ENCODE measurements around the gene SYNPO2. TPM values are rescaled to one million over a fixed set of nuclear protein-coding genes. Genes with fewer than 3 reads are reported as not detected.
"Not testable (repeated sequence)": the region's sequence is repeated elsewhere in the genome, so short reads cannot be mapped to it uniquely, and the experiment has no call there.

Gene SYNPO2
- total RNA-seq, 1 experiment from 2014 or later = 0.61 TPM

GRCh38 chr4:119059221-119059620 is 170.6 kb downstream of the SYNPO2 start:
- ChIA-PET CTCF (no interaction called here), POLR2A (no interaction called here)
- no peak overlapping the region for H3K4me3 Mint-ChIP-seq (ENCODE audit: unreplicated experiment)
- H3K27ac Mint-ChIP-seq (ENCODE audit: low read depth, unreplicated experiment) = no peak overlapping the region
- intact Hi-C loops (cut with micrococcal nuclease) = no loop called here
- no TSS peak for BruUV-seq (replicated peaks)
- no peaks in the 10 kb centered on the region for H3K9me3 Mint-ChIP-seq (ENCODE audit: unreplicated experiment)
- no peaks in the 10 kb centered on the region for H3K36me3 Mint-ChIP-seq (ENCODE audit: insufficient read depth, unreplicated experiment)
- no peaks in the 10 kb centered on the region for H3K4me1 Mint-ChIP-seq (ENCODE audit: insufficient read depth, unreplicated experiment)
- no peak for DNase-seq (ENCODE audit: unreplicated experiment)
- no peaks in the 10 kb centered on the region for H3K27me3 Mint-ChIP-seq (ENCODE audit: insufficient read depth, unreplicated experiment)
- TF ChIP-seq CTCF (IDR thresholded peaks at IDR 0.05; ENCODE audit: unreplicated experiment) = no peak

- H3K27ac Mint-ChIP-seq (ENCODE audit: low read depth, unreplicated experiment); DNase-seq (ENCODE audit: unreplicated experiment); H3K36me3 Mint-ChIP-seq (ENCODE audit: insufficient read depth, unreplicated experiment); intact Hi-C loops (cut with micrococcal nuclease); H3K27me3 Mint-ChIP-seq (ENCODE audit: insufficient read depth, unreplicated experiment); BruUV-seq (replicated peaks); CTCF ChIA-PET; H3K9me3 Mint-ChIP-seq (ENCODE audit: unreplicated experiment); H3K4me3 Mint-ChIP-seq (ENCODE audit: unreplicated experiment): not testable (repeated sequence)
- peaks cover 20% of the 10 kb centered on the region for H3K4me1 Mint-ChIP-seq (ENCODE audit: insufficient read depth, unreplicated experiment)
- POLR2A ChIA-PET = interaction anchor here (1.3 to 2.5 kb wide), 2 partner anchors 41 to 145 kb away, joined by 3 to 14 read pairs; partner anchors contain the start of gene USP53
Observed at GRCh38 chr4:119067125-119067524, 178.5 kb downstream of the SYNPO2 start.

GRCh38 chr4:119067670-119068360 is 179.2 kb downstream of the SYNPO2 start:
- H3K36me3 Mint-ChIP-seq (ENCODE audit: insufficient read depth, unreplicated experiment); H3K27me3 Mint-ChIP-seq (ENCODE audit: insufficient read depth, unreplicated experiment); BruUV-seq (replicated peaks); H3K9me3 Mint-ChIP-seq (ENCODE audit: unreplicated experiment); intact Hi-C loops (cut with micrococcal nuclease): not testable (repeated sequence)
- ChIA-PET CTCF (interaction anchor here (1.2 kb wide), 1 partner anchor 13 kb away, joined by 4 read pairs; no protein-coding TSS in a partner anchor), POLR2A (interaction anchor here (0.7 to 2.5 kb wide), 3 partner anchors 36 to 144 kb away, joined by 3 to 14 read pairs (median 3); partner anchors contain the start of gene USP53)
- Mint-ChIP-seq H3K4me3 (ENCODE audit: unreplicated experiment) (peak overlapping the region; percentile 27), H3K4me1 (ENCODE audit: insufficient read depth, unreplicated experiment) (peaks cover 20% of the 10 kb centered on the region), H3K27ac (ENCODE audit: low read depth, unreplicated experiment) (peak overlapping the region; percentile 72)
- peak; percentile 65 for DNase-seq (ENCODE audit: unreplicated experiment)

- H3K9me3 Mint-ChIP-seq (ENCODE audit: unreplicated experiment) = peaks cover 16% of the 10 kb centered on the region
- H3K4me3 Mint-ChIP-seq (ENCODE audit: unreplicated experiment) = no peak overlapping the region
- no peaks in the 10 kb centered on the region for H3K27me3 Mint-ChIP-seq (ENCODE audit: insufficient read depth, unreplicated experiment)
- H3K36me3 Mint-ChIP-seq (ENCODE audit: insufficient read depth, unreplicated experiment) = no peaks in the 10 kb centered on the region
- peak; percentile 63 for DNase-seq (ENCODE audit: unreplicated experiment)
- peak overlapping the region; percentile 72 for H3K27ac Mint-ChIP-seq (ENCODE audit: low read depth, unreplicated experiment)
- BruUV-seq (replicated peaks) = no TSS peak
- CTCF ChIA-PET = interaction anchor here (0.5 to 1.2 kb wide), 4 partner anchors 12 to 71 kb away, joined by 3 to 4 read pairs (median 4); no protein-coding TSS in a partner anchor
- no peak for TF ChIP-seq CTCF (IDR thresholded peaks at IDR 0.05; ENCODE audit: unreplicated experiment)
- peaks cover 25% of the 10 kb centered on the region for H3K4me1 Mint-ChIP-seq (ENCODE audit: insufficient read depth, unreplicated experiment)
- POLR2A ChIA-PET = interaction anchor here (0.7 to 2.8 kb wide), 6 partner anchors 18 to 144 kb away, joined by 3 to 21 read pairs (median 4); partner anchors contain the start of gene USP53
- intact Hi-C loops (cut with micrococcal nuclease) = no loop called here
Observed at GRCh38 chr4:119068529-119068962, 179.9 kb downstream of the SYNPO2 start.

- CTCF ChIA-PET = interaction anchor here (0.8 to 1.3 kb wide), 2 partner anchors 17 to 142 kb away, joined by 4 to 8 read pairs; partner anchors contain the start of gene USP53
- POLR2A ChIA-PET = interaction anchor here (0.6 to 3.2 kb wide), 9 partner anchors 13 to 229 kb away, joined by 3 to 25 read pairs (median 3); partner anchors contain the start of gene USP53
- DNase-seq (ENCODE audit: unreplicated experiment) = peak; percentile 62
Observed at GRCh38 chr4:119070301-119070700, 181.6 kb downstream of the SYNPO2 start.

More at GRCh38 chr4:119070301-119070700, 181.6 kb downstream of the SYNPO2 start:
- no peaks in the 10 kb centered on the region for H3K27me3 Mint-ChIP-seq (ENCODE audit: insufficient read depth, unreplicated experiment)
- H3K9me3 Mint-ChIP-seq (ENCODE audit: unreplicated experiment) = peaks cover 8% of the 10 kb centered on the region
- H3K4me1 Mint-ChIP-seq (ENCODE audit: insufficient read depth, unreplicated experiment) = peaks cover 25% of the 10 kb centered on the region
- no TSS peak for BruUV-seq (replicated peaks)
- H3K36me3 Mint-ChIP-seq (ENCODE audit: insufficient read depth, unreplicated experiment) = no peaks in the 10 kb centered on the region
- no peak for TF ChIP-seq CTCF (IDR thresholded peaks at IDR 0.05; ENCODE audit: unreplicated experiment)
- intact Hi-C loops (cut with micrococcal nuclease) = no loop called here
- no peak overlapping the region for H3K4me3 Mint-ChIP-seq (ENCODE audit: unreplicated experiment)
- peak overlapping the region; percentile 75 for H3K27ac Mint-ChIP-seq (ENCODE audit: low read depth, unreplicated experiment)

All from MCF 10A (cell line).